Glomerular endothelial cell (primary cell): ENCODE results near the gene DHRSX. TPM values are rescaled to one million over a fixed set of nuclear protein-coding genes. Genes with fewer than 3 reads are reported as not detected.
"Not testable (repeated sequence)": the region's sequence is repeated elsewhere in the genome, so short reads cannot be mapped to it uniquely, and the experiment has no call there.

ENCODE experiments used
- DNase-seq: peaks from one replicate; pipeline ENCODE4 v3.0.0-alpha.2; 2011; ENCODE audit warnings: low read depth, low spot score; ENCODE audit errors: extremely low read depth
- total RNA-seq: library from RNA; depleted of rRNA; stranded (reverse); fragments of >200 nt; gene quantifications from 2 replicates; pipeline ENCODE4 v1.2.3, GENCODE V29; 2015

The DHRSX gene
- total RNA-seq, 1 donor from 2014 or later: 22.5 TPM

DNA sequence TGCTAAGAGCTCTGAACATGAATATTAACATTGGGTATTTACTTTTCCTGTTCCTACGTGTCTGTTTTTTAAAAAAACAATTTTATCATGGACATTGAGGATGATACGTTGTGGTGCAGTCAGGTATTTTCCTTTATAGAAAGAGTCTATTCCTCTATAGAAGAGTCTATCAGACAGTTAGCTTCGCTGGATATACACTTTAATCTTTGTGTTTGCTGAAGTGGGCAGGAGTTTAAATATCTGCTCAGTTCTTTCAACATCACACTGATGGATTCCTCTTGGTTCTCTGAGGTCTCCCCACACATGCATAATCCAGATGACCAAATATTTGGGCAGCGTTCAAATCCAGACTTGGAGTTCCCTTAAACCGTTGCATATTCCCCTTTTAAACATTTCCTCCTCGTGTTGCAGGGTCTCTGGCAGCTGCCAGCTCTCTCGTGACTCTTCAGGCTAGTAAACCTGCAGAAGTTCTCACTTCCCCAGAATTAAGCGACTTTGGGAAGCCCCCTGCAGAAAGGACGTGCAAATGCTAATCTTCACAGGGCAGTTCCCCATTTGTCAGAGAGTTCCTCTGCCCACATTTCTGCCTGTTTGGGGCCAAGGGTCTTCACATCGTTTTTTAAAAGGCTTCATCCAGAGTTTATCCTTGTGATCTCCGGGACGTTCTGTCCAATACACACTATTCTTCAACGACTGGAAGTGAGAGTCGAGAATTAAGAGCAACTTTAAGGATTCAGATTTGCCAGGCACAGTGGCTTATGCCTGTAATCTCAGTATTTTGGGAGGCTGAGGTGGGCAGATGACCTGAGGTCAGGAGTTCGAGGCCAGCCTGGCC, 20.5 kb upstream of the DHRSX start:
- no peak for DNase-seq

GRCh38 chrX:2520539-2520938, 19.8 kb upstream of the DHRSX start:
- DNase-seq: no peak

DNA sequence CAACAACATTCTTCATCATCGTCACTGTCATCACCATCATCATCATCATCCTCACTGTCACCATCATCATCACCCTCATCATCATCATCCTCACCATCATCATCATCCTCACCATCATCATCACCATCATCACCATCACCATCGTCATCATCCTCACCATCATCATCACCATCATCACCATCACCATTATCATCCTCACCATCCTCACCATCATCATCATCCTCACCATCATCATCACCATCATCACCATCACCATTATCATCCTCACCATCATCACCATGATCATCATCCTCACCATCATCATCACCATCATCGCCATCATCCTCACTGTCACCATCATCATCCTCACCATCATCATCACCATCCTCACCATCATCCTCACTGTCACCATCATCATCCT, 18.9 kb upstream of the DHRSX start:
- DNase-seq: not testable (repeated sequence)

GRCh38 chrX:2517055-2517454, 16.3 kb upstream of the DHRSX start:
- DNase-seq: no peak

- no peak for DNase-seq
These were observed 15.8 kb upstream of the DHRSX start for GRCh38 chrX:2516623-2517022.

DNA sequence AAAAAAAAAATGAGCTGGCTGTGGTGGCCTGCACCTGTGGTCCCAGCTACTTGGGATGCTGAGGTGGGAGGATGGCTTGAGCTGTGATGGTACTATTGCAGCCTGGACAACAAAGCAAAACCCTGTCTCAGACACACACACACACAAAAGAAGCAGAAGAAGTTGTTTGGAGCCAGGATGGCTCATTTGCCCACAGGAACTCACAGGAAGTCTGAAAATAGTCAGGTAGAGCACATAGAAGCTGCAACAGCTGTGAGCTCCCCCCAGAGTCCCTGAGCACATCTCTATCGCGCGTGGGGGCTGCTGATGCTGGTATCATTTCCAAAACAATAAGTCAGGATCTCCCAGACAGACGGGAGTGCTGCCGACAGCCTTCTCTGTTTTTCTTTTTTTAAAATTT, 13.4 kb upstream of the DHRSX start:
- no peak for DNase-seq

- no peak for DNase-seq
These were observed 12.4 kb upstream of the DHRSX start for GRCh38 chrX:2513121-2513664.

DNA sequence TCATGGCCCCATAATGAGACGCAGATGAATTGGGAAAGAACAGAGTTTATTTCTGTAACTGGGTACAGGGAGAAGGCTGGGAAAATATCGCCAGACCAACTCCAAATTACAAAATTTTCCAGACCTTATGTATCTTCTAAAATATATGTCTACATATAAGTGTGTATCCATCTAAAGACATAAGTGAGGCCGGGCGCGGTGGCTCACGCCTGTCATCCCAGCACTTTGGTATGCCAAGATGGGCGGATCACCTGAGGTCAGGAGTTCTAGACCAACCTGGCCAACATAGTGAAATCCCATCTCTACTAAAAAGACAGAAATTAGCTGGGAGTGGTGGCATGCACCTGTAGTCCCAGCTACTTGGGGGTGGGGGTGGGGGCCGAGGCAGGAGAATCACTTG, 11.7 kb upstream of the DHRSX start:
- no peak for DNase-seq

GRCh38 chrX:2511326-2511725, 10.6 kb upstream of the DHRSX start:
- DNase-seq: no peak

DNA sequence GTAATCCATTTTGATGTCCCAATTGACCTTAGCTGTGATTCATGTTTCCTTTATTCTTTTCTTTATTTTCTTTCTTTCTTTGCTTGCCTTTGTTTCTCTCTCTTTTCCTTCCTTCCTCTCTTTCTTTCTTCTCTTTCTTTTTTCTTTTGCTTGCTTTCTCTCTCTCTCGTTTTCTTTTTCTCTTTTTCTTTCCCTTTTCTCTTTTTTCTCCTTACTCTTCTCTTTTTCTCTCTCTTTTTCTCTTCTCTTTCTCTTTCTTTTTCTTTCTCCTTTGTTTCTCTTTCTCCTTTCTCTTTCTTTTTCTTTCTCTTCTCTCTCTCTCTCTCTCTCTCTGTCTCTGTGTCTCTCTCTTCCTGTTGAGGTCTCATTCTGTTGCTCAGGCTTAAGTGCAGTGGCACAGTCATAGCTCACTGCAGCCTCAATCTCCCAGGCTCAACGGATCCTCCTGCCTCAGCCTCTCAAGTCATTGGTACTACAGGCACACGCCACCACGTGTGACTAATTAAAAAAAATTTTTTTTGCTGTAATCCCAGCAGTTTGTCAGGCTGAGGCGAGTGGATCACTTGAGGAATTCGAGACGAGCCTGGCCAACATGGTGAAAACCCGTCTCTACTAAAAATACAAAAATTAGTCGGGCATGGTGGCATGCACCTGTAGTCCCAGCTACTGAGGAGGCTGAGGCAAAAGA, 8.0 kb upstream of the DHRSX start:
- DNase-seq: no peak

- no peak for DNase-seq
These were observed 7.3 kb upstream of the DHRSX start for GRCh38 chrX:2507904-2508627.

DNA sequence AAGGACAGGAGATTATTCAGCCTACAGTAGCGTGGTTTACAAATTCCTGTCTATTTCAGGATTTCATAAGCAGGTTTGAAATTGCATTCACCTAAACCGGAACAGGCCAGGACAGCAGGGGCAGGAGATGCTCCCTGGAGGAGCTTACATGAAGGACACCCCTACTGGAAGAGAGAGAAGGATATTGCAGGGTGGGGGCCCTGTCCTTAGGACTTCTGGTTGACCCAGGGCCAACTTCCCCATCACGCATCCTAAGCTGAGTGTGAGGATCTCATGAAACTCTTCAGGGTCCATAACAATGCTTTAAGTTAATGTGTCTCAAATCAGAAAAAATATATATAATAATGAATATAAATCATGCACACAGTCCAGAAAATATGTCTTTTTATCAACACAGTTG, 6.4 kb upstream of the DHRSX start:
- no peak for DNase-seq

- not testable (repeated sequence) for DNase-seq
These were observed 4.6 kb upstream of the DHRSX start for GRCh38 chrX:2505341-2505740.

GRCh38 chrX:2504706-2505332, 4.0 kb upstream of the DHRSX start:
- DNase-seq: no peak

DNA sequence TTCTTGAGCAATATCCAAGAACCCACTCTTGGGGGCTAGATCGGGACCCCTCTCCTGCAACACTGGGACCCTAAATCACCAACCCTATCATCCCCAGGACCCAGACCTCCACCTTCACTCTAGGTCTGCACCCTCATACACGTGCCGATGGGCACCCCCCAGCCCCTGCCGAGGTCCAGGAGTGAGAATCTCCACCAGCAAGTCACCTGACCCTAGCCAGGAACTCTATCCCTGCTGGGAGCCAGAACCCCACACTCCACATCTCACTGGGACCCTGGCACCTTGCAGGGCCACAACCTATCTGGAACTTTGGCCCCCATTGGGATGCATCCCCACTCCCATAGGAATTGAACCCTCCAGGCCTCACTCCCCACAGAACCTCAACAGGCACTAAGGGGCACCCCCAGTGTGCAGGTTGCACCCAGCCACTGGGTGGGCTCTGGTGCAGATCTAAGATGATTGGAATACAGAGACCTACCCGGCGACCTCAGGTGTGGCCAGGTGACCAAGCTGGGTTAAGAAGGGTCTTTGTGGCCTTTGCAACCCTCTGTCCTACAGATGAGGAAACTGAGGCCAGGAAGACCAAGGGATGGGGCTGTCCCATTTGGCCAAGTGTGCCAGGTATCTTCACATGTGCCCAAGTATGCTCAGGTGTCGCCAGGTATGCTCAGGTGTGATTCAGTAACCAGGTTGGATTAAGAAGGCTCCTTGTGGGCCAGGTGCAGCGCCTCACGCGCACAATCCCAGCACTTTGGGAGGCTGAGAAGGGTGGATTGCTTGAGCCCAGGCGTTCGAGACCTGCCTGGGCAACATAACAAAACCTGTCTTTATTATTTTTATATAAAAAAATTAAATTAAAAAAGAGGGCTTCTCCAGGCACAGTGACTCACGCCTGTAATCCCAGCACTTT, 3.1 kb upstream of the DHRSX start:
- DNase-seq: no peak

- DNase-seq: no peak
These were observed 2.1 kb upstream of the DHRSX start for GRCh38 chrX:2502668-2503519.

DNA sequence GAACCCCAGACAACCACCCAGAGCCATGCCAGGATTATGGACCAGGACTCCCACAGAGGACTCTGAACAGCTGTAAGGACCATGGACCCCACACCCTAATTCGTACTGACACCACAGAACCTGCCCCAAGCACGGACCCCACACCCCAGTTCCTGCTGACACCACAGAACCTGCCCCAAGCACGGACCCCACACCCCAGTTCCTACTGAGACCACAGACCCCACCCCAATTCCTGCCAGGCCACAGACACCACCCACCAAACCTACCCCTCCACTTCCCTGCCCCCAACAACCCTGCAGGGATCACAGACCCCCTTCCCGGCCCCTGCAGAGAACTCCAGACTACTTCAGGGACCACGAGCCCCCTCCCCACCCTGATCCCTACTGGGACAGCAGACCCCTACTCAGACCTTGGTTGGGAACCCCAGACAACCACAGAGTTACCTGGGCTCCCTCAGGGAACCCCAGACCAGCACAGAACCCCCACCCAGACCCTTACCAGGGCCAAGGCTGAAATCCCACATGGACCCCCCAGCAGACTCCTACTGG, 1.4 kb upstream of the DHRSX start:
- DNase-seq: no peak

- DNase-seq: no peak
These were observed 855 bp upstream of the DHRSX start for GRCh38 chrX:2501559-2502102.
